Body of pancreas (tissue), 4 donors: ENCODE results near the gene SNX3.

ENCODE experiments used
- CTCF ChIP-seq, 7 experiments: fragments of 450-650 bp in 4 of 7; fragments of 200-600 bp in 3 of 7; sonication (generic) in 3 of 7; IDR thresholded peaks; one replicate each; pipeline ENCODE4 v1.5.1; 2016 to 2019; ENCODE audit warnings: antibody characterized with exemption in 7 of 7
- POLR2A ChIP-seq, 3 donors: fragments of 450-650 bp; IDR thresholded peaks; one replicate each; pipeline ENCODE4 v1.6.1; 2016; ENCODE audit warnings: antibody characterized with exemption in 3 of 3, mild to moderate bottlenecking in 2 of 3

- TF ChIP-seq CTCF (IDR thresholded peaks at IDR 0.05) (no peak), POLR2A (IDR thresholded peaks at IDR 0.05) (no peak)
Observed at GRCh38 chr6:108268845-108269244, 8.0 kb upstream of the SNX3 start.
